LNCAP (cell line): ENCODE measurements around the gene FIBP.

ENCODE experiments used
- CTCF ChIP-seq: fragments of 450-650 bp; IDR thresholded peaks from 2 replicates; pipeline ENCODE4 v1.5.1; 2017; ENCODE audit warnings: mild to moderate bottlenecking

FIBP gene

GRCh38 chr11:65879617-65880016, 8.7 kb downstream of the FIBP start, which contains the start of gene CTSW:
Gene CTSW (plus strand): TSS chr11:65879837. CDS start chr11:65879855, 18 bp downstream.
- TF ChIP-seq CTCF: no peak

GRCh38 chr11:65873318-65874156, 14.7 kb downstream of the FIBP start:
- no peak for TF ChIP-seq CTCF

- no peak for TF ChIP-seq CTCF
These were observed 15.5 kb downstream of the FIBP start, which contains the start of gene EFEMP2 for GRCh38 chr11:65872586-65873317. Gene EFEMP2 (minus strand): TSS chr11:65872800. CDS start chr11:65872354, 446 bp downstream.

DNA sequence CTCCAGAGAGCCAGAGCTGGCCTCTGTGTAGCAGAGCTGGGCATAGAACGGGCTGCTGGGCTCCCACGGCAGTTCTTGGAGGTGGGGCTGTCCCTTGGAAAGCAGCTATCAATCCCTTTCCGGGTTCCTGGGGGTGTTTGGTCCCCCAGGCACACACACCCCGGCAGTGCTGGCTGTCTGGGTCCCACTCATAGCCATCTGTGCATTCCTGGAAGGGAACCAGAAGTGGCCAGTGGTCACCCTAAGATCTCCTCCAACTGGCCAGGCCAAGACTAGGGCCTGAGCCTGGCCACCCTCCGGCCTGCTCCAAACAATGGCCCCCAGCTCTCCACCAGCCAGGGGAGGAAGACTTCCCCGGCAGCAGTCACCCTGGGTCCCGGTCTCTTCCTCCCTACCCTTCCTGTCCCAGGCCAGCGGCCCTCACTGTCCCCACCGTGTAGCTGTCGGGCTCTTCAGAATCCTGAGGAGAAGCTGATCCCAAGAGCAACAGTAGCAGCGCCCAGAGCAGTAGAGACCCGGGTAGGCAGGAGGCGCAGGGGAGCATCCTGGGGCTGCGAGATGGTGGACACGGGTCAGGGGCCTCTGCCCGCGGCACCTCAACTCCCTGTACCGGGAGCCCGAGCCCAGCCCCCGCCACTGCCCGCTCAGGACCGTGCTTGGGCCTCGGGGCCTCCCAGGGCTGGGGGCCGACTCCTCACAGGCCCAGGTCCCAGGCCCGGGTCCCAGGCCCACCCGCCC, 16.3 kb downstream of the FIBP start:
- no peak for TF ChIP-seq CTCF

DNA sequence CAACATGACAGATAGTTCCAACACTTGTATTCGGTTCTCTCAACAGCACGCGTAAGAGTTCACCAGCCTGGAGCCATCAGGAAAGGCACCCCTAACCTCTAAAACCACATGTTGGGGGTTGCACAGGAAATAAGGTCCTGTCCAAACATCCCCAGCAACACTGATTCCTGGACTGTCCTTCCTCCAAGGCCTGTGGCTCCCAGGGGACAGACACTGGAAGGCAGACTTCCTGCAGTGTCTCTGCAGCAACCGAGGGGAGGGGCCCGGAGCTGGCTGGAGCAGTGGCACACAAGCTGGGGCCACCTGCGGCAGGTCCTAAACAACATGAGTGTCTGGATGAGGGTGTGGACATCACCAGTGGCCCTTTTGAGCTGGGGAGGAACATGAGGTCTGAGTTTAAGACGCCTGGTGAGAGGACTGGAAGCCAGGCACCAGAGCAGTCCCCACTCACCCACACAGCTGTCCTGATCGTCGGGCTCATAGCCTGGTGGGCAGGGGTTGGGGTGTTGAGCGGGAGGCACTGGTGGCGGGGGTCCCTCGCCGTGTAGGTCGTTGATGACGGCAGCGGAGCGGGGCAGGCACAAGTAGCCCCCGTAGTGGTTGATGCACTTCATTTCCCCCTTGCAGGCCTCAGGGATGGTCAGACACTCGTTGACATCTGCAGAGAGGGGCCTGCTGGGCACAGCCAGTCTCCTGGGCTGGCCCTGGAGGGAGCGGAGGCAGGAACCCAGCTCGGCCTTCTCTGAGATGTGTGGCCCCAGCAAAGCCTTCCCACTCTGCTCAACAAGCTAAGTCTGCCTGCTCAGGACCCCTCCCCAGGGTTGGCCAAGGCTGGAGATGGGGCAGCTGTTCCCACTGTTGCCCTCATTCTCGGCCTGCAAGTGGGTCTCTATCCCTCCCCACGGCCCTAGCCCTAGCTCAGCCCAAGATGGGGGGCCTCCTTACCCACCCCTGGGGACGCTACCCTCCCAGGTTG, 17.3 kb downstream of the FIBP start:
- no peak for TF ChIP-seq CTCF

GRCh38 chr11:65870307-65870658, 18.0 kb downstream of the FIBP start:
- no peak for TF ChIP-seq CTCF
